ENCODE data around the gene MYCBPAP. TPM values are rescaled to one million over a fixed set of nuclear protein-coding genes. Genes with fewer than 3 reads are reported as not detected.

Gene MYCBPAP
- total RNA-seq, 1 donor, result 0.86 TPM

DNA sequence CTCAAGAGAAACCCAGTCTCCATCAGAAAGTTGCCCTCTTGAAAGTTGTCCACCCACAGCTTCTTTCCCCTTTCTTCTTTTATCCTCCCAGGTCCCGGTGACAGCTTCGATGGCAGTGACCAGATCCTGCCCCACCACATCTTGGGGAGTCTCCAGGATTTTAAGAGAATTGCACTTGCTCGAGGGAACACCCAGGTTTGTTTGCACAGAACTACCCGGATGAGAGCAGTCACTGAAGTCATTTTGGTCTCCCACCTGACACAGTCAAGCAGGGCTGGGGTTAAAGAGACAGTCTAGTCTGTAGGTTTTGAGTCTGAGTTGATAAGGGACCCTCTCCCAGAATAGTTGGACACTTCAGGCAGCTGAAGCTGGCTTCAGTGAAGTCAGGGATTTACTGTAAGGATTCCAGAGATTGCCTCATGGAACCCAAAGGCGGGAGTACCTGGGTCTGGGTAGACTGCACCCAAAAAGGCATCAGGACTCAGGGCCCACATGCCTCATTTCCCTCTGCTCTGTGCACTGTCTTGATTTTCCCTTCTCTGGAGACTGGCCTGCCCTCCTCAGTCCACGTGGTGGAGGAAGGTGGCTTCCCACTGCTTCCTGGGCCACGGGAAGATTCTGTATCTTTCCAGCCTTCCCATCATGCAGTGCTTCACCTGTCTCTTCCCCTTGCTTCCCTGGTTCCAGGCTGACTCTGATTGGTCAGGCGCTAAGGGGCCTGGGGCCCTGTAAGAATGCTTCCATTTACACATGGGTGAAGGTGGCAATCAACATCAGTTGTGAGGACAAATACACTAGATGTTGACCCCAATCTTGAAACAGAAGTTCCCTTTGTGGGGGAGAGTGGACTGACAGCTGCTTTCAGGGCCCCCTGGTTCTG lies 9.5 kb downstream of the MYCBPAP start:
- H3K4me3 ChIP-seq (ENCODE audit: low read depth, low read length), result no peak overlapping the region
- TF ChIP-seq, protein P1, sequence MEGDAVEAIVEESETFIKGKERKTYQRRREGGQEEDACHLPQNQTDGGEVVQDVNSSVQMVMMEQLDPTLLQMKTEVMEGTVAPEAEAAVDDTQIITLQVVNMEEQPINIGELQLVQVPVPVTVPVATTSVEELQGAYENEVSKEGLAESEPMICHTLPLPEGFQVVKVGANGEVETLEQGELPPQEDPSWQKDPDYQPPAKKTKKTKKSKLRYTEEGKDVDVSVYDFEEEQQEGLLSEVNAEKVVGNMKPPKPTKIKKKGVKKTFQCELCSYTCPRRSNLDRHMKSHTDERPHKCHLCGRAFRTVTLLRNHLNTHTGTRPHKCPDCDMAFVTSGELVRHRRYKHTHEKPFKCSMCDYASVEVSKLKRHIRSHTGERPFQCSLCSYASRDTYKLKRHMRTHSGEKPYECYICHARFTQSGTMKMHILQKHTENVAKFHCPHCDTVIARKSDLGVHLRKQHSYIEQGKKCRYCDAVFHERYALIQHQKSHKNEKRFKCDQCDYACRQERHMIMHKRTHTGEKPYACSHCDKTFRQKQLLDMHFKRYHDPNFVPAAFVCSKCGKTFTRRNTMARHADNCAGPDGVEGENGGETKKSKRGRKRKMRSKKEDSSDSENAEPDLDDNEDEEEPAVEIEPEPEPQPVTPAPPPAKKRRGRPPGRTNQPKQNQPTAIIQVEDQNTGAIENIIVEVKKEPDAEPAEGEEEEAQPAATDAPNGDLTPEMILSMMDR (IDR thresholded peaks at IDR 0.05; ENCODE audit: insufficient read depth, low read depth, low read length), result no peak
- DNase-seq (ENCODE audit: low read depth), result no peak

DNA sequence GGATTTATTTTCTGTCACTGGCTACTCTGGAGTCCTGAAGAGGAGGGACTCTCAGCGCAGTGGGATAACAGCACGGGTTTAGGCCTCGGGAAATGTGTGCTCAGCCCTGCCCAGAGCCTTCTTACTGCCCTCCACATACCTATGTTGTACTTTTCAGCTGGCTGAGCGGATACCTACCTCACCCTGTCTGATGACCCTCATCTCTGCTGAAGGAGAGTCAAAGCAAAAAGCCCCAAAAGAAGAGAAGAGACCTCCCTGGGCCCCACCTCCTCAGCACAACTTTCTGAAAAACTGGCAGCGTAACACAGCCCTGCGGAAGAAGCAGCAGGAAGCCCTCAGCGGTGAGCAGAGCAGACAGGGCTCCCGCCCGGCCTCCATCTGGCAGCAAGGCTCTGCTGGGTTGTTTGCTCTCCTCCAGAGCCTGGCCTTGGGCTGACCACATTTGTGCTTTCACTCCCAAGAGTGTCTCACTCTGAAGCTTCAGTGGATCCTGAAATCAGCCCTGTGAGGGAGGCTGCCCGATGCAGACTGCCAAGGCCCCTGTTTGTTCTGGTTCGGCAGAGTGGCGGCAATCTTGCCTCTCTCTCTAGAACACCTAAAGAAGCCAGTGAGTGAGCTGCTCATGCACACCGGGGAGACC lies 10.3 kb downstream of the MYCBPAP start:
- DNase-seq (ENCODE audit: low read depth), result peak; percentile 32
- TF ChIP-seq, protein P1 (IDR thresholded peaks at IDR 0.05; ENCODE audit: insufficient read depth, low read depth, low read length), result no peak

DNA sequence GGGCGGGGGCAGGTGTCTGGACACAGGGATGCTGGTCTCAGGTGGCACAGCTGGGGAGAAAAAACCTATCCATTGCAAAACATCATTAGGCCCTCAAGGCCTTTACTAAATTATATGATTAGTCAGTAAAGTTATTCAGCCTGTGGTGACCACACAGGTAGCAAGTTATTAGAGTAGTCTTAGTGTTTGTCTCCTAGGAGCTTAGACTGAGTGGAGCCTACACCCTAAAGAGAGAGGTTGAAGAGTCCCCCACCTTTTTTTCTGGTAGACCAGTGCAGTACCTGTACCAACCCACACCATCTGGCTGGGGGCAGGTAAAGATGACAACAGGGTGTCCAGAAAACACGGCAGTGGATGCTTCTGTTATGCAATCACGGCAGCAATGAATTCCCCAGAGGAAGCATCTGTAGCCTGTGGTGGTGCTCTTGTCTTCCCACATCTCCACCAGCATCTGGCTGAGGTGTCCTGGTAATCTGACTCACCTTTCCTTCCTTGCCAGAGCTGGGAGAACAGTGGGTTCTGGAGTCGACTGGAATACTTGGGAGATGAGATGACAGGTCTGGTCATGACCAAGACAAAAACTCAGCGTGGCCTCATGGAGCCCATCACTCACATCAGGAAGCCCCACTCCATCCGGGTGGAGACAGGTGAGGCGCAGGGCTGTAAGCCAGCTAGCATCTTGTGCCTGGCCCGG lies 11.0 kb downstream of the MYCBPAP start:
- TF ChIP-seq, protein P1 (IDR thresholded peaks at IDR 0.05; ENCODE audit: insufficient read depth, low read depth, low read length), result no peak
- no peak overlapping the region for H3K4me3 ChIP-seq (ENCODE audit: low read depth, low read length)
- no peak for DNase-seq (ENCODE audit: low read depth)

More for the DNA sequence above, 10.3 kb downstream of the MYCBPAP start:
- no peak overlapping the region for H3K4me3 ChIP-seq (ENCODE audit: low read depth, low read length)

DNA sequence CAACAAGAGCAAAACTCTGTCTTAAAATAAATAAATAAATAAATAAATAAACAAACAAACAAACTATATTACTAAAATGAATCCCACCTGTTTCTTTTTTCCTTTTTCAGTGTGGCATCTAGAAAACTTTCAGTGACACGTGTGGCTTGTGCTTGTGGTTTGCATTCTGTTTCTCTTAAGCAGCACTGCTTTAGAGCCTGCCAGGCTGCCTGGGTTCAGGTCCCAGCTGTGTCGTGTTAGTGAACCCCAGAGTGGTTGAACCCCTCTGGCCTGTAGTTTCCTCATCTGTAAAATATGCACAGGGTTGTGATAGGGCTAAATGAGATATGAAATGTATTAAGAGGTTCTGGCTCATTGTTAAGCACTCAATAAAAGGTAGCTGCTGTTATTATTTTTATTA lies 12.2 kb downstream of the MYCBPAP start:
- H3K4me3 ChIP-seq (ENCODE audit: low read depth, low read length), result no peak overlapping the region
- TF ChIP-seq, protein P1 (IDR thresholded peaks at IDR 0.05; ENCODE audit: insufficient read depth, low read depth, low read length), result no peak
- DNase-seq (ENCODE audit: low read depth), result no peak

DNA sequence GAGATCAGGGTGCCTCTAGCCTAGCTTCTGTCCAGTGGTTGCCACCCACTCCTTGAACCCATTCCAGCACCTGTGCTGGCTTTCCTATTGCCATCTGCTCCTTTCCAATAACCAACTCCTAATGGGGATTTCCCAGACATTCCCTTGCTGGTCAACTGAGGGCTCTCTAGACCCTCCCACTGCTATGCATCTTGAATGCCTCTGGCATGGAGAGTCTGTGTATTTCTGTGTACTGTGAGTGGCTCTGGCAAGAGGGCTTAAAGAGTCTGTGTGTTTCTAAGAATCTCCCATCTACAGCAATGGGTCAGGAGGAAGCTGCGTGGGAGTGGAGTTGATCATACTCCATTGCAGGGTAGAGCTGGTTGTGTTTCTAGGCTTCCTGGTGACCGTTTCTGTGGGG lies 13.3 kb downstream of the MYCBPAP start:
- DNase-seq (ENCODE audit: low read depth), result no peak
- TF ChIP-seq, protein P1 (IDR thresholded peaks at IDR 0.05; ENCODE audit: insufficient read depth, low read depth, low read length), result no peak

DNA sequence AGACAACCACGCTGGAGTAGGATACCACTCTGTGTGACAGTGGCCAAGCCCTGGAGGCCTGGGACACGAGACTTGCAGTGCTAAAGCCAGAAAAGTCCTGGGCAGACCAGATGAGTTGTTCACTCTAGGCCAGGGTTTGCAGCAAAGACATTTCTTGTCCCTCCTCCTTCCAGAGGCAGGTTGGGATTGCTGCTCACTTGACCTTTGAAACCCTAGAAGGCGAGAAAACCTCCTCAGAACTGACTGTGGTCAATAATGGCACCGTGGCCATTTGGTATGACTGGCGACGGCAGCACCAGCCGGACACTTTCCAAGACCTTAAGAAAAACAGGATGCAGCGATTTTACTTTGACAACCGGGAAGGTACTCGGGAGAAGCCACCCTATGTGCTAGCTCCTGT lies 14.5 kb downstream of the MYCBPAP start:
- TF ChIP-seq, protein P1 (IDR thresholded peaks at IDR 0.05; ENCODE audit: insufficient read depth, low read depth, low read length), result no peak
- no peak for DNase-seq (ENCODE audit: low read depth)
- H3K4me3 ChIP-seq (ENCODE audit: low read depth, low read length), result no peak overlapping the region

More for the DNA sequence above, 13.3 kb downstream of the MYCBPAP start:
- H3K4me3 ChIP-seq (ENCODE audit: low read depth, low read length), result no peak overlapping the region

All from fibroblast of villous mesenchyme (primary cell).